ENCODE measurements around the gene PCLO. TPM values are rescaled to one million over a fixed set of nuclear protein-coding genes. Genes with fewer than 3 reads are reported as not detected.

PCLO gene
- total and polyA plus RNA-seq, 9 of the 15 experiments (the other 6 are each of a cell fraction or from before 2014, with no cell fraction given) = under 0.01 to 0.01 TPM; not detected in 7

GRCh38 chr7:83020161-83020560, 142.5 kb downstream of the PCLO start:
- H3K9me1 ChIP-seq (ENCODE audit: control insufficient read depth, insufficient read depth, low read length) = no peaks in the 10 kb centered on the region
- H3K79me2 ChIP-seq (ENCODE audit: control insufficient read depth, insufficient read depth, low read length) = no peaks in the 10 kb centered on the region
- POLR2A ChIA-PET = no interaction called here
- no peak overlapping the region for H3K4me3 ChIP-seq
- H3K27me3 ChIP-seq (ENCODE audit: control insufficient read depth in 2 of 2, insufficient read depth in 2 of 2, low read length in 2 of 2) = no peaks in the 10 kb centered on the region
- no peak for FAIRE-seq
- H3K9ac ChIP-seq (ENCODE audit: insufficient read depth in 1 of 2, low read depth in 2 of 2, low read length in 2 of 2) = no peak overlapping the region
- no peak overlapping the region for H3K27ac ChIP-seq (ENCODE audit: extremely low read depth, low read depth, low read length)
- H3K4me2 ChIP-seq (ENCODE audit: insufficient read depth, low read length) = no peak overlapping the region
- WGBS (ENCODE audit: insufficient coverage, low coverage, missing lambda C conversion rate) = 0% methylated on average over 1 of the region's 1 CpG
- BruUV-seq (replicated peaks) = no TSS peak
- in situ Hi-C loops (cut with MboI) (no loop called here), intact Hi-C loops (cut with micrococcal nuclease) (no loop called here)
- DNase-seq (ENCODE audit: extremely low read depth in 1 of 4, low spot score in 3 of 4) = no peak
- no peak for ATAC-seq
- no peaks in the 10 kb centered on the region for H4K20me1 ChIP-seq (replicated peaks; ENCODE audit: control insufficient read depth, insufficient read depth, low read length)
- H3K4me1 ChIP-seq (replicated peaks in 1 of 2; ENCODE audit: control insufficient read depth in 2 of 2, insufficient read depth in 2 of 2, low read length in 2 of 2) = no peaks in the 10 kb centered on the region
- no peaks in the 10 kb centered on the region; the same call in 1 of the 2 replicates for H3K9me3 ChIP-seq (replicated peaks; ENCODE audit: control insufficient read depth, insufficient read depth, low read depth, low read length)
- no peaks in the 10 kb centered on the region for H3K36me3 ChIP-seq (ENCODE audit: control insufficient read depth, insufficient read depth, low read length)
- CTCF ChIA-PET (ENCODE audit: low intra/inter-chr PET ratio) = no interaction called here
- H2AFZ ChIP-seq (ENCODE audit: low read depth, low read length) = no peak overlapping the region
- TF ChIP-seq ZNF511 (CRISPR knock-in tag; IDR thresholded peaks at IDR 0.05) (no peak), THAP7 (CRISPR knock-in tag; IDR thresholded peaks at IDR 0.05) (no peak), ZBTB11 (CRISPR knock-in tag; IDR thresholded peaks at IDR 0.05) (no peak), RREB1 (CRISPR knock-in tag; IDR thresholded peaks at IDR 0.05) (no peak), VEZF1 (CRISPR knock-in tag; IDR thresholded peaks at IDR 0.05) (no peak), SREBF2 (CRISPR knock-in tag; IDR thresholded peaks at IDR 0.05) (no peak), HMG20B (CRISPR knock-in tag; IDR thresholded peaks at IDR 0.05) (no peak), KDM1A (IDR thresholded peaks at IDR 0.05) (no peak), ZNF696 (CRISPR knock-in tag; conservative IDR thresholded peaks at IDR 0.05) (no peak)
